ENCODE measurements around the gene TRIM43B.
"Not testable (repeated sequence)": the region's sequence is repeated elsewhere in the genome, so short reads cannot be mapped to it uniquely, and the experiment has no call there.

The TRIM43B gene

GRCh38 chr2:95433373-95433772 lies 51.2 kb downstream of the TRIM43B start:
- not testable (repeated sequence) for DNase-seq

- DNase-seq: not testable (repeated sequence)
These were observed 54.6 kb downstream of the TRIM43B start for GRCh38 chr2:95429748-95430467.

GRCh38 chr2:95427196-95427867 lies 57.2 kb downstream of the TRIM43B start:
- not testable (repeated sequence) for DNase-seq
